ENCODE results near the gene SLC23A1.

Gene SLC23A1

GRCh38 chr5:139383275-139383992 is at the start of gene SLC23A1:
Gene SLC23A1, minus strand, starts transcription at chr5:139383297. Its CDS starts 44 bp downstream, at chr5:139383253.
- FAIRE-seq (no peak), DNase-seq (ENCODE audit: insufficient read length, low spot score) (no peak)
- no peak for TF ChIP-seq POLR2A (IDR thresholded peaks at IDR 0.05; ENCODE audit: low read depth, low read length)

GRCh38 chr5:139431706-139432105 is 48.6 kb upstream of the SLC23A1 start:
- FAIRE-seq (no peak), DNase-seq (ENCODE audit: insufficient read length, low spot score) (no peak)
- TF ChIP-seq POLR2A (IDR thresholded peaks at IDR 0.05; ENCODE audit: low read depth, low read length), result no peak

DNA sequence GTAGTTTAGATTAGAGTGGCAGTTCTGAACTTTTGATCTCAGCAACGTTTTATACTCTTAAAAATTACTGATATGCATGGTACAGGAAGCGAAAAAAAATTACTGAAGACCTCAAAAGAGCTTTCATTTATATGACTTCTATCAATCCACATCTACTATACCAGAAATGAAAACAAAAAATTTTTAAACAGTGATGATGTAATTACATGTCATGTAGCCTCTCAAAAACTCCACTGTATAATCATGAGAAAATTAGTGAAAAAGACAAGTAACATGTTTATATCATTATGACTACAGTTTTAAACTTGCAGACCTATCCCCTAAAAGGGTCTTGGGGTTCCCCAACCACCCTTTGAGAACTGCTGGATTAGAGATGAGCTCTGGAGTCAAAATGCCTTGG is 46.9 kb upstream of the SLC23A1 start:
- no peak for TF ChIP-seq POLR2A (IDR thresholded peaks at IDR 0.05; ENCODE audit: low read depth, low read length)
- no peak for DNase-seq (ENCODE audit: insufficient read length, low spot score)
- FAIRE-seq, result no peak

- DNase-seq (ENCODE audit: insufficient read length, low spot score) (no peak), FAIRE-seq (no peak)
- no peak for TF ChIP-seq POLR2A (IDR thresholded peaks at IDR 0.05; ENCODE audit: low read depth, low read length)
Observed at GRCh38 chr5:139426203-139426885, 43.2 kb upstream of the SLC23A1 start.

DNA sequence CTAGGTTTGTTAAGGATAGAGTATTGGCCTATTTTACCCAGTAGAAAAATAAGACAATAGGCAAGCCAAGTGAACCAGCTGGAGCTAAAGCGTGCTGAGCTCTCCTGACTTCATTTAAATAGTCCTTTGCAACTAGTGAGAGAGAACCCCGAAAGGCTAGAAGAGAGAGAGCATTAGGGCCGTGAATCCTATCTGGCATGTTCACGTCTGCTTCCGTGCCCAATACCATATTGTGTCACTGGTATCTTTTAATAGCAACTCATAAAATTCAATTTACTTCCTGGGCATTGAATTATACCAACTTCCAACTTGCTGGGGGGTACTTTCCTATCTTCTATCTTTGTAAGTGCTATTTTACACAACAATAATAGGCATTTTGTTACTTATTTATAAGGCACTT is 42.4 kb upstream of the SLC23A1 start:
- FAIRE-seq, result no peak
- no peak for DNase-seq (ENCODE audit: insufficient read length, low spot score)
- TF ChIP-seq POLR2A (IDR thresholded peaks at IDR 0.05; ENCODE audit: low read depth, low read length), result no peak

GRCh38 chr5:139422307-139422893 is 39.3 kb upstream of the SLC23A1 start:
- TF ChIP-seq POLR2A (IDR thresholded peaks at IDR 0.05; ENCODE audit: low read depth, low read length), result no peak
- DNase-seq (ENCODE audit: insufficient read length, low spot score), result peak; percentile 46
- FAIRE-seq, result peak; percentile 75

- FAIRE-seq (no peak), DNase-seq (ENCODE audit: insufficient read length, low spot score) (no peak)
- no peak for TF ChIP-seq POLR2A (IDR thresholded peaks at IDR 0.05; ENCODE audit: low read depth, low read length)
Observed at GRCh38 chr5:139419226-139420192, 36.4 kb upstream of the SLC23A1 start.

- DNase-seq (ENCODE audit: insufficient read length, low spot score) (no peak), FAIRE-seq (no peak)
- TF ChIP-seq POLR2A (IDR thresholded peaks at IDR 0.05; ENCODE audit: low read depth, low read length), result no peak
Observed at GRCh38 chr5:139418793-139419192, 35.7 kb upstream of the SLC23A1 start.

- no peak for FAIRE-seq
- no peak for DNase-seq (ENCODE audit: insufficient read length, low spot score)
- no peak for TF ChIP-seq POLR2A (IDR thresholded peaks at IDR 0.05; ENCODE audit: low read depth, low read length)
Observed at GRCh38 chr5:139417214-139417613, 34.1 kb upstream of the SLC23A1 start.

DNA sequence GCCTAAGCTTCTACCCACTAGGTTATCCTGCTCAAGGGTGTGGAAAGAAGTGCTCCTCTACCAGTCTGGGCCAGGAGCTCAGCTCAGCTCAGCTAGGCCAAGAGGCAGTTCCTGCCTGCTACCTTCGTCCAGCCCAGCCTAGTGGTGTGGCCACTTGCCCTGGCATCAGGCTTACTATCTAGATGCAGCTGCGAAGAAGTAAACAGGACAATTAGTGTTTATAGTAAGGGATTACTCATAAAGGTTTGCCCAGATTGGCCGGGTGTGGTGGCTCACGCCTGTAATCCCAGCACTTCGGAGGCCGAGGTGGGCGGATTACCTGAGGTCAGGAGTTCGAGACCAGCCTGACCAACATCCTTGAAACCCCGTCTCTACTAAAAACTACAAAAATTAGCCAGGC is 33.6 kb upstream of the SLC23A1 start:
- no peak for TF ChIP-seq POLR2A (IDR thresholded peaks at IDR 0.05; ENCODE audit: low read depth, low read length)
- DNase-seq (ENCODE audit: insufficient read length, low spot score), result no peak
- FAIRE-seq, result no peak

GRCh38 chr5:139415869-139416268 is 32.8 kb upstream of the SLC23A1 start:
- no peak for DNase-seq (ENCODE audit: insufficient read length, low spot score)
- no peak for FAIRE-seq
- TF ChIP-seq POLR2A (IDR thresholded peaks at IDR 0.05; ENCODE audit: low read depth, low read length), result no peak

GRCh38 chr5:139415221-139415861 is 32.2 kb upstream of the SLC23A1 start:
- FAIRE-seq, result no peak

DNA sequence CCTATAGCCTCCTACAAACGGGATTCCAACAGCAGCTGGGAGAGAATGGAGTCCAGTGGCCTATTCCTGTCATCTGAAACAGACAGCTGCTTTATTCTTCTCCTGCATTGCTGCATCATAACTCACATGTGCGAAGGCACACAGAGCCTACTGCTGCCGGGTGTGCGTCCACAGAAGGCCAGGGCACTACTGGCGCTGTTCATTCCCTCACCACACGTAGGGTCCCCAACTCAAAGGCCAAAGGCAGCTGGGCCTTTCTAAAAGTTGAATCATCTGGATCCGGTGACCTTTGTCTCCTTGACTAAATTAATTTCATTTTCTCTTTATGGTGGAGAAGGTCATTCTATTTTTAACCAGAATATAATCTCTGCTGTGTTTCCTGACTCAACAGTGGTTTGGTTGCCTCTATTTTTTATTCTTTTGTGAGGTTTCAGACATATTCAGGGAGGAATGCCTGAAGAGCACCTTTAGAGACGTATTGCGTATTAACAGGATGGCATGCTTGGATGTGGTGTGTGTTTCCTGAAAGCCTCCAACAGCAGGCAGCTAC is 31.6 kb upstream of the SLC23A1 start:
- no peak for DNase-seq (ENCODE audit: insufficient read length, low spot score)
- no peak for TF ChIP-seq POLR2A (IDR thresholded peaks at IDR 0.05; ENCODE audit: low read depth, low read length)
- FAIRE-seq, result no peak

More at GRCh38 chr5:139415221-139415861, 32.2 kb upstream of the SLC23A1 start:
- DNase-seq (ENCODE audit: insufficient read length, low spot score), result no peak
- no peak for TF ChIP-seq POLR2A (IDR thresholded peaks at IDR 0.05; ENCODE audit: low read depth, low read length)

Measured in H54 (cell line).